ENCODE measurements around the gene SLFN12L.

SLFN12L gene

GRCh38 chr17:35423761-35424160 lies 113.7 kb downstream of the SLFN12L start:
- no peak for DNase-seq

Measured in stimulated activated CD4-positive, alpha-beta T cell treated with anti-CD3 and anti-CD28 coated beads, Interleukin-4, amount 100 ng/mL, for 4 hours (primary cell).